Measurements from ENCODE around the gene TBCD.

Gene TBCD

GRCh38 chr17:82972836-82973372, 221.0 kb downstream of the TBCD start:
- Histone ChIP-seq H3K4me3 (no peak overlapping the region), H3K27ac (no peak overlapping the region)
- TF ChIP-seq CTCF (IDR thresholded peaks at IDR 0.05), result no peak
- DNase-seq (ENCODE audit: low spot score), result no peak

- Histone ChIP-seq H3K4me3 (no peak overlapping the region), H3K27ac (no peak overlapping the region)
- DNase-seq (ENCODE audit: low spot score), result peak; percentile 68
- TF ChIP-seq CTCF (IDR thresholded peaks at IDR 0.05), result no peak
Observed at GRCh38 chr17:82973456-82974135, 221.7 kb downstream of the TBCD start.

GRCh38 chr17:82974136-82974952, 222.5 kb downstream of the TBCD start:
- Histone ChIP-seq H3K4me3 (no peak overlapping the region), H3K27ac (no peak overlapping the region)
- TF ChIP-seq CTCF (IDR thresholded peaks at IDR 0.05), result no peak
- DNase-seq (ENCODE audit: low spot score), result peak; percentile 72

- DNase-seq (ENCODE audit: low spot score), result no peak
Observed at GRCh38 chr17:82976982-82977488, 225.2 kb downstream of the TBCD start.

GRCh38 chr17:82977606-82978005, 225.7 kb downstream of the TBCD start:
- H3K4me3 ChIP-seq, result no peak overlapping the region
- H3K27ac ChIP-seq, result no peak overlapping the region
- no peak for DNase-seq (ENCODE audit: low spot score)
- no peak for TF ChIP-seq CTCF (IDR thresholded peaks at IDR 0.05)

More at GRCh38 chr17:82976982-82977488, 225.2 kb downstream of the TBCD start:
- Histone ChIP-seq H3K27ac (no peak overlapping the region), H3K4me3 (no peak overlapping the region)
- TF ChIP-seq CTCF (IDR thresholded peaks at IDR 0.05), result no peak

GRCh38 chr17:82978765-82979349, 227.0 kb downstream of the TBCD start:
- DNase-seq (ENCODE audit: low spot score), result no peak
- Histone ChIP-seq H3K4me3 (no peak overlapping the region), H3K27ac (no peak overlapping the region)
- no peak for TF ChIP-seq CTCF (IDR thresholded peaks at IDR 0.05)
